OCI-LY3 (cell line): Measurements from ENCODE around the gene GATA3.

Source experiments
- CTCF ChIP-seq: fragments of 200-600, 300-600 bp; sonication (generic); IDR thresholded peaks from 2 replicates; pipeline ENCODE4 v1.5.1; 2014; ENCODE audit warnings: antibody characterized with exemption, low read length, low read depth
- EZH2phosphoT487 ChIP-seq: fragments of 200-600 bp; shearing (Covaris generic); IDR thresholded peaks from 2 replicates; pipeline ENCODE4 v1.6.1; 2018; ENCODE audit warnings: antibody characterized with exemption, mixed run types, low read depth

DNA sequence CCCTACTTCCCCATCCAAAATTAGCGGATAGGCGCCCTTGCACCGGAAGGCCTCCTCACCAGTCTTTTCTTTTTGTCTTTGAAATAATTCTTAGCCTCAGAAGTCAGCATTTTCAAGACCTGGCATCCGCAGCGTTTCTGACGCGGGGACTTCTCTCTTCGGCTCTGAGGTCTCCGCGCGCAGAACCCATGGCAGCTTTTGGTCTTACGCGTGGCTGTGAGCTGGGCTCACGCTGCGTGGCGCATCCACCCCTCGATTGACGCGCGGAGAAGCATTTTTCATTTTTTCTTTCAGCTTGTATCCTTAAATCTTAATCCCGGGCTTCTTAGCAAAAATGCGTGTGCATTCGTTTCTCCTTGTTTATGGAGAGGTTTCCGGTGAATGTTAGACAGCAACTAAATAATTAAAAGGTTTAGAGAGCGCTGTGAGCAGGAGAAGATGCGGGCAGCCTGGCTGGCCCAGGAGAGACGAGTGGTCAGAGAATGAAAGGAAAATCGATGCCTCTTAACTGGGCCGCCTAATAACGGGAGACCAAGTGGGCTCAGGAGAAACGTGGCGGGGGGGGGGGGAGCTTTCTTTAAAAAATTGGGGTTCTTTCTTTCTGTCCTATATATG, 2.0 kb upstream of the GATA3 start:
- TF ChIP-seq CTCF (no peak), EZH2phosphoT487 (no peak)
